ENCODE results near the gene DBET. TPM values are rescaled to one million over a fixed set of nuclear protein-coding genes. Genes with fewer than 3 reads are reported as not detected.
"Not testable (repeated sequence)": the region's sequence is repeated elsewhere in the genome, so short reads cannot be mapped to it uniquely, and the experiment has no call there.

DBET gene
- total RNA-seq, 1 experiment from 2014 or later: not detected

DNA sequence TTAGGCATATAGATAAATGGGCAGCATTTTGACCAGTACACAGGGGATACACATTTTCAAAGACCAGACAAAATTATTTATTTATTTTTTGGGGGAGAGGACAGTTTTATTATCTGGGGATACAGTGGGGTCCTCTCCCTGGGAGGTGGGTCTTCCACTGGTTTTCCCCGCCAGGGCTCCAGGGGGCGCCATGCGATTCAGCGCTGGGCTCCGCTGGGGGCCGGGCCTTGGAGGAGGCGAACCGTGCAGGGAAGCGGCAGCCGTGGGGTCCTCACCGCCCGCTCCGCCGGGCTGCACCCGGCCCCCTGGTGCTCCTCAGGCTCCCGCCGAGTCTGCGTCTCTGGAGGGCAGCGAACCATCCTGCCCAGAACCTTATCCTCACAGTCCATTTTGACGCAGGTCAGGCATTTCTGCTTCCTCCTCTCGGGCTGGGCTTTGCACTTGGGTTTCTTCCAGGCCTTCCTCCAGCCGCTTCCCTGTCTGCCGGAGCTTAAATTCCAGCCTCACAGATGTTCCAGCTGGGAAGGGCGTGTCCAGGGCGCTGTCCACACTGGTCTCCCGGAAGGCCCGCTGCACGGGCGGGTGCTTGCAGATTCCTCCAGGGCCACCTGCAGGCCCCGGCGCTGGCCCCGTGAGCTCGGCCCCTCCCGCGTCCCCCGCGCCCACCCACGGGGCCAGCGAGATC, 26.5 kb upstream of the DBET start:
- H3K4me3 ChIP-seq: peak overlapping the region; percentile 17; the same call in 1 of the 2 replicates
- DNase-seq: peak; percentile 17
- not testable (repeated sequence) for H3K36me3 ChIP-seq, H3K27me3 ChIP-seq, H3K9me3 ChIP-seq

GRCh38 chr4:190040873-190041272, 23.4 kb upstream of the DBET start:
- not testable (repeated sequence) for H3K36me3 ChIP-seq, DNase-seq, H3K27me3 ChIP-seq, H3K4me3 ChIP-seq, H3K9me3 ChIP-seq

DNA sequence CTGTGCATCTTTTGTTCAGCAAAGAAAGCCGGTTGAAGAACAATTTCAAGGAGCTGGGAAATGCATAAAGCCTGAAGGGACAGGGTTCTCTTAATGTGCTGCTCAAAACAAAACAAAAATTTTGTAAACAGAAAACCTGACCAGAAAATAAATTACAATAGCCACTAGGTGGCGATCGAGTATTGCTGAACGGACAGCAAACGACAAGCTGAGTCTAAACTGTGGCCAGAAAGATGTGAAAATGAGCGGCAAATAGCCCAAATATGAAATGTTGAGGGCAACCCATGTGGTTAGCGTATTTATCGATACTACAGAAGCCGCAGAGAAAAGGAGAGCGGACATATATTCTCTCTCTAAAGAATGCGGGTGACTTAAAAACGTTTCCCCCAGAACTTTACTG, 16.7 kb upstream of the DBET start:
- H3K4me3 ChIP-seq, H3K27me3 ChIP-seq, H3K9me3 ChIP-seq, DNase-seq, H3K36me3 ChIP-seq: not testable (repeated sequence)

- H3K4me3 ChIP-seq, H3K27me3 ChIP-seq, DNase-seq, H3K36me3 ChIP-seq, H3K9me3 ChIP-seq: not testable (repeated sequence)
These were observed 14.7 kb upstream of the DBET start for GRCh38 chr4:190049378-190050239.

- not testable (repeated sequence) for H3K9me3 ChIP-seq, H3K4me3 ChIP-seq, DNase-seq, H3K27me3 ChIP-seq, H3K36me3 ChIP-seq
These were observed 5.3 kb upstream of the DBET start for GRCh38 chr4:190058997-190059396.

DNA sequence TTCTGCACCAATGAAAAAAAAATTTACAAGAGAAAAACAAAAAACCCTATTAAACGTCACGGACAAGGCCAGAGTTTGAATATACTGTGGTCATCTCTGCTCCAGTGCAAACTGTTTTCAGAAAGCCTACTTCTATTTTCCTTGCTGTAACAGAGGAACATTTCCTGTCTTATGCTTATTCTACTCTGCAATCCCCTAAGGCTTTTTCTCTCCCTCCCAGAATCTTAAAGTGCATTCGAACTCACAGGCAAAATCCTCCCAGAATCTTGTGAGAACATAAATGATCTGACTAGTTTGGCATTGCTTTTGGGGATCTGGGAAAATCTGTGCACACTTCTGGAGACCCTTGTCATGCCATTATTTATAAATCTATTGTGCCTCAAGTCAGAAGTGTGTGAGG, 503 bp downstream of the DBET start:
- H3K4me3 ChIP-seq, DNase-seq, H3K9me3 ChIP-seq, H3K27me3 ChIP-seq, H3K36me3 ChIP-seq: not testable (repeated sequence)

- H3K27me3 ChIP-seq: not testable (repeated sequence)
These were observed 4.0 kb downstream of the DBET start for GRCh38 chr4:190068351-190068750.

GRCh38 chr4:190093052-190093451, 28.8 kb downstream of the DBET start:
- not testable (repeated sequence) for H3K9me3 ChIP-seq, H3K27me3 ChIP-seq, H3K36me3 ChIP-seq, DNase-seq, H3K4me3 ChIP-seq

More at GRCh38 chr4:190068351-190068750, 4.0 kb downstream of the DBET start:
- H3K9me3 ChIP-seq, H3K36me3 ChIP-seq, DNase-seq, H3K4me3 ChIP-seq: not testable (repeated sequence)

- not testable (repeated sequence) for H3K36me3 ChIP-seq, DNase-seq, H3K4me3 ChIP-seq, H3K27me3 ChIP-seq, H3K9me3 ChIP-seq
These were observed 29.7 kb downstream of the DBET start for GRCh38 chr4:190094031-190094430.

- DNase-seq, H3K36me3 ChIP-seq, H3K9me3 ChIP-seq, H3K4me3 ChIP-seq, H3K27me3 ChIP-seq: not testable (repeated sequence)
These were observed 31.0 kb downstream of the DBET start for GRCh38 chr4:190095335-190095734.

- not testable (repeated sequence) for H3K27me3 ChIP-seq, H3K4me3 ChIP-seq, H3K36me3 ChIP-seq
These were observed 35.3 kb downstream of the DBET start for GRCh38 chr4:190099605-190100004.

DNA sequence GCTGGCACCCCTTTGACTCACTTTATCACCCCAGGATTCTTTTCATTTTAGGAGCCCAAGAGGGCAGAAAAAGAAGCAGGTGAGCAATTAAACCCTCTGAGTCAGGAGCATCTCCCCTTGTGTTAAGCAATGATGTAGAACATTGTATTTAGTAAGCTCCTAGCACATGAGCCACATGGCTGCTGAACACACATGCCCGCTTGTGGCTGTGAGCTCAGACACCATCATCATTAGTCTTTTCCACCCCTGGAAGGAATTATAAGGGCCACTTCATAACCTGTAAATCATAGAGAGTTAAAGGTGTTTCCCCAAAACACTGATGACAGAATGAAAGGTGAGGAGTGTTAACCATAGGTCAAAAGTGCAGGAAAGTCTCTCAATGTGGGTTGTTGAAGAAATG, 37.2 kb downstream of the DBET start:
- H3K36me3 ChIP-seq, DNase-seq, H3K4me3 ChIP-seq, H3K9me3 ChIP-seq, H3K27me3 ChIP-seq: not testable (repeated sequence)

More at GRCh38 chr4:190099605-190100004, 35.3 kb downstream of the DBET start:
- not testable (repeated sequence) for H3K9me3 ChIP-seq, DNase-seq

DNA sequence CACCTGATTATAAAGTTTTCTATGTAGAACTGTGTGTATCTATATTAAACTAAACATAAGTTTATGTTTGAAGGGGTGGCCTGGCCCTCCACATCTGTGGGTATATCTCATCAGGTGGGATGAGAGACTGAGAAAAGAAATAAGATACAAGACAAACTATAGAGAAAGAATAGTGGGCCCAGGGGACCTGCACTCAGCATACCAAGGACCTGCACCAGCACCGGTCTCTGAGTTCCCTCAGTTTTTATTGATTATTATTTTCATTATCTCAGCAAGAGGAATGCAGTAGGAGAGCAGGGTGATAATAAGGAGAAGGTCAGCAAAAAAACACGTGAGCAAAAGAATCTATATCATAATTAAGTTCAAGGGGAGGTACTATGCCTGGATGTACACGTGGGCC, 41.9 kb downstream of the DBET start:
- DNase-seq, H3K4me3 ChIP-seq, H3K9me3 ChIP-seq, H3K36me3 ChIP-seq, H3K27me3 ChIP-seq: not testable (repeated sequence)

- H3K4me3 ChIP-seq, DNase-seq, H3K9me3 ChIP-seq, H3K27me3 ChIP-seq, H3K36me3 ChIP-seq: not testable (repeated sequence)
These were observed 42.5 kb downstream of the DBET start for GRCh38 chr4:190106611-190107480.

GRCh38 chr4:190107766-190108485, 43.6 kb downstream of the DBET start:
- not testable (repeated sequence) for H3K4me3 ChIP-seq, DNase-seq, H3K36me3 ChIP-seq, H3K27me3 ChIP-seq, H3K9me3 ChIP-seq

GRCh38 chr4:190108756-190109155, 44.5 kb downstream of the DBET start:
- DNase-seq, H3K9me3 ChIP-seq, H3K4me3 ChIP-seq, H3K27me3 ChIP-seq, H3K36me3 ChIP-seq: not testable (repeated sequence)

Measured in MG63 (cell line).